Esophagus (tissue), 2 donors: ENCODE data around the gene PLXNA1. TPM values are rescaled to one million over a fixed set of nuclear protein-coding genes. Genes with fewer than 3 reads are reported as not detected.

Experiments
- H3K27ac ChIP-seq, 2 donors: one replicate each; pipeline ENCODE4 v1.5.1; 2013; ENCODE audit warnings: low read depth in 2 of 2, mild to moderate bottlenecking in 2 of 2, inconsistent platforms in 1 of 2, low read length in 1 of 2, moderate library complexity in 1 of 2
- H3K27me3 ChIP-seq, 2 donors: one replicate each; pipeline ENCODE4 v1.6.1; 2013; ENCODE audit warnings: low read length in 2 of 2, control low read depth in 1 of 2, mild to moderate bottlenecking in 1 of 2; ENCODE audit not compliant: insufficient read depth in 2 of 2, control insufficient read depth in 1 of 2
- H3K36me3 ChIP-seq, 2 donors: one replicate each; pipeline ENCODE4 v1.6.1; 2013; ENCODE audit warnings: low read length in 1 of 2; ENCODE audit not compliant: control insufficient read depth in 2 of 2, insufficient read depth in 2 of 2
- H3K4me1 ChIP-seq, 2 donors: one replicate each; pipeline ENCODE4 v1.6.1; 2013; ENCODE audit warnings: low read length in 1 of 2; ENCODE audit not compliant: control insufficient read depth in 2 of 2, insufficient read depth in 2 of 2
- H3K4me3 ChIP-seq, 2 donors: one replicate each; pipeline ENCODE4 v1.5.1; 2013; ENCODE audit warnings: low read length in 2 of 2, mild to moderate bottlenecking in 2 of 2, low read depth in 1 of 2, moderate library complexity in 1 of 2
- H3K9me3 ChIP-seq, 2 donors: one replicate each; pipeline ENCODE4 v1.6.1; 2013; ENCODE audit warnings: mild to moderate bottlenecking in 2 of 2, low read depth in 1 of 2, low read length in 1 of 2, moderate library complexity in 1 of 2; ENCODE audit not compliant: control insufficient read depth in 2 of 2, insufficient read depth in 1 of 2
- WGBS, 2 donors: extraction: QIAGEN DNeasy Blood & Tissue Kit; methylation state at CpG; one replicate each; pipeline ENCODE4 v1.1.7; 2013; 5-methylcytosine and 5-hydroxymethylcytosine counted together
- polyA plus RNA-seq, 2 donors: library from polyadenylated mRNA; stranded (reverse); fragments of 200-250 nt; gene quantifications; one replicate each; pipeline ENCODE4 v1.2.3, GENCODE V29; 2013
- donor health status: healthy with polysubstance abuse.
- donor health status: Bipolar disorder and iron deficiency.

The PLXNA1 gene
- polyA plus RNA-seq, 2 donors, result 7.9 to 13.6 TPM

GRCh38 chr3:127003175-127003555, 20.2 kb downstream of the PLXNA1 start:
- H3K27ac ChIP-seq, result no peak overlapping the region
- WGBS, 2 donors, result 94 to 96% methylated on average over 12 of the region's 12 CpGs
- peaks cover 10 to 28% of the 10 kb centered on the region in 2 donors for H3K4me1 ChIP-seq

DNA sequence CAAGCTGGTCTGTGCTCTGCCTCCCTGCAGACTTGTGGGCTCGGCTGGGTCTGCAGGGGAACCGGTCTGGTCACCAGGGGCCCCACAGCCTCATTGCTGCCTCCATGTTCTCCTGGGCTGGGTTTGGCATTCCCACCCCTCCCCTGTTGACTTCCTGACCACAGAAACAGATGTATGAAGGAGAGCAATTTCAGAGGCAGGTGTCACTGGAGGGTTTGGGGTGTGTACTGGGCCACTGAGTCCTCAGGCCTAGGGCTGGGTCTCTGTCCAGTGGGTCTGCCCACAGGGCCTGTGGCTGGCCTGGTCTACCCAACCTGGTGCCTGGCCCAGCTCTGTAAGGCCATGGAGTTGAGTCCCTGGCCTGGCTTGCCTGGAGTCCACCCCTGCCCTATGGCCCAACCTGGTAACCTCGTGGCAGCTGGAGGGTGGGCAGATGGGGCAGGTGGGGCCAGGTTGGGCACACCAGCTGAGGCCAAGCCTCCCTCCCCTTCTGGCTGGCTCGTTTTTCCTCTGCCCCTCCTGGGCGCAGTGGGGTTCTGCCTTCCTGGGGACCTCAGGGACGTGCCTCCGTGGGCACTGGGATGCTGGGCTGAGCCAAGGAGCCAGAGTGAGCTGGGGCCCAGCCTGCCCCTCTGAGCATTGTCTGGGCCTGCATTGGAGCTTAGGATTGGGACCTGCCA, 20.8 kb downstream of the PLXNA1 start:
- peaks cover 8 to 22% of the 10 kb centered on the region in 2 donors for H3K4me1 ChIP-seq
- no peaks in the 10 kb centered on the region for H3K27me3 ChIP-seq
- H3K4me3 ChIP-seq, result no peak overlapping the region
- WGBS, 2 donors, result 68 to 82% methylated on average over 7 of the region's 7 CpGs
- no peak overlapping the region for H3K27ac ChIP-seq
- no peaks in the 10 kb centered on the region for H3K9me3 ChIP-seq
- peaks cover 0 to 20% of the 10 kb centered on the region in 2 donors for H3K36me3 ChIP-seq

More at GRCh38 chr3:127003175-127003555, 20.2 kb downstream of the PLXNA1 start:
- no peak overlapping the region for H3K4me3 ChIP-seq
- H3K36me3 ChIP-seq, result peaks cover 0 to 15% of the 10 kb centered on the region in 2 donors
- no peaks in the 10 kb centered on the region for H3K27me3 ChIP-seq
- no peaks in the 10 kb centered on the region for H3K9me3 ChIP-seq

DNA sequence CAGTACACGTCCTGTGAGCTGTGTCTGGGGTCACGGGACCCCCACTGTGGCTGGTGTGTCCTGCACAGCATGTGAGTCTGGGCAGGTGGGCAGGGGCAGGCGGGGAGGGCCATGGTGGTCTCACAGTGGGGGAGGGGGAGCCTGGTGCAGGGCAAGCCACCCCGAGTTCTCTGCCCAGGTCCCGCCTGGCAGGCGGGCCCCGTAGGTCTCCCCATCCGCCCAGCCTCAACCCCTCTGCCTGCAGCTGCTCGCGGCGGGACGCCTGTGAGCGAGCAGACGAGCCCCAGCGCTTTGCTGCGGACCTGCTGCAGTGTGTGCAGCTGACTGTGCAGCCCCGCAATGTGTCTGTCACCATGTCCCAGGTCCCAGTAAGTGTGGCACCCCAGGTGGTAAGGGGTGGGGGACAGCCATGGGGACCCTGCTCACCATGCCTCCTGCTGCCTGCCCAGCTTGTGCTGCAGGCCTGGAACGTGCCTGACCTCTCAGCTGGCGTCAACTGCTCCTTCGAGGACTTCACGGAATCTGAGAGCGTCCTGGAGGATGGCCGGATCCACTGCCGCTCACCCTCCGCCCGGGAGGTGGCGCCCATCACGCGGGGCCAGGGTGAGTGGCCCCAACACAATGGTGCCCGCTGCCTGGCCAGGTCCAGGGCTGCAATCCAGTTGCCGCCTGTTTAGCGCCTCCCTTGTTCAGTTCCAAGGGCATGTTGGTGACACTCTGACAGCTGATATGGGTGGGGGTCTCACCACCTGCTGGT, 21.9 kb downstream of the PLXNA1 start:
- peaks cover 0 to 21% of the 10 kb centered on the region in 2 donors for H3K36me3 ChIP-seq
- H3K4me1 ChIP-seq, result peaks cover 0 to 12% of the 10 kb centered on the region in 2 donors
- H3K9me3 ChIP-seq, result no peaks in the 10 kb centered on the region
- 93% methylated on average over 32 of the region's 32 CpGs for WGBS, 2 donors
- H3K27me3 ChIP-seq, result no peaks in the 10 kb centered on the region
- H3K4me3 ChIP-seq, result no peak overlapping the region
- no peak overlapping the region for H3K27ac ChIP-seq

DNA sequence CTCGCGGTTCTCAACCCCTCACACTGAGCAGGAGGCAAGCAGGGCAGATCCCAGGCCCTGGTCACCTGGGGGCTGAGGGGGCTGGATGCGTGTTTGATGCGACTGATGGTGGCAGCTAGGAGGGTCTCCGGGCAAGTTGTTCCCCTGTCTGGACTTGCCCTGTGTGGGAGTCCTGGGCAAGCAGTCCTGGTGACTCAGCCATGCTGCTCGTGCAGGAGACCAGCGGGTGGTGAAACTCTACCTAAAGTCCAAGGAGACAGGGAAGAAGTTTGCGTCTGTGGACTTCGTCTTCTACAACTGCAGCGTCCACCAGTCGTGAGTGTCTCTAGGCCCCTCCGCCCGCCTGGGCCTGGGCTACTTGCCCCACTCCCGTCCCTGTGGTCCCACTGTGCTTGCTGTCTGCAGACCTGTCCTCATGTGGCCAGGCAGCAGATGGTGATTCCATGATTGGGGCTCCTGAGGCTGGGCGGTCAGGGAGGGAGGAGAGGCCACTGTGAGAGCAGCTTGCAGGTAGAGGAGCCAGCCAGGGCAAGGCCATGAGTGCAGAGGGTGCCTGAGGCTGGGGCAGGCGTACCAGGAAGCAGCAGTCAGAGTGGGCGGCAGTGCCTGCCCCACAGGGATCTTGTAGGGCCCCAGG, 23.1 kb downstream of the PLXNA1 start:
- peaks cover 0 to 21% of the 10 kb centered on the region in 2 donors for H3K36me3 ChIP-seq
- H3K4me3 ChIP-seq, result no peak overlapping the region
- peaks cover 0 to 12% of the 10 kb centered on the region in 2 donors for H3K4me1 ChIP-seq
- WGBS, 2 donors, result 76 to 85% methylated on average over 17 of the region's 17 CpGs
- H3K27me3 ChIP-seq, result no peaks in the 10 kb centered on the region
- H3K9me3 ChIP-seq, result no peaks in the 10 kb centered on the region
- H3K27ac ChIP-seq, result no peak overlapping the region

- Histone ChIP-seq H3K36me3 (peaks cover 0 to 24% of the 10 kb centered on the region in 2 donors), H3K9me3 (no peaks in the 10 kb centered on the region), H3K4me3 (no peak overlapping the region), H3K4me1 (peaks cover 0 to 7% of the 10 kb centered on the region in 2 donors), H3K27ac (no peak overlapping the region), H3K27me3 (no peaks in the 10 kb centered on the region)
- 81 to 86% methylated on average over 8 of the region's 8 CpGs for WGBS, 2 donors
Observed at GRCh38 chr3:127006781-127007436, 24.0 kb downstream of the PLXNA1 start.

- WGBS, 2 donors, result 84 to 85% methylated on average over 10 of the region's 10 CpGs
Observed at GRCh38 chr3:127008236-127008635, 25.3 kb downstream of the PLXNA1 start.

DNA sequence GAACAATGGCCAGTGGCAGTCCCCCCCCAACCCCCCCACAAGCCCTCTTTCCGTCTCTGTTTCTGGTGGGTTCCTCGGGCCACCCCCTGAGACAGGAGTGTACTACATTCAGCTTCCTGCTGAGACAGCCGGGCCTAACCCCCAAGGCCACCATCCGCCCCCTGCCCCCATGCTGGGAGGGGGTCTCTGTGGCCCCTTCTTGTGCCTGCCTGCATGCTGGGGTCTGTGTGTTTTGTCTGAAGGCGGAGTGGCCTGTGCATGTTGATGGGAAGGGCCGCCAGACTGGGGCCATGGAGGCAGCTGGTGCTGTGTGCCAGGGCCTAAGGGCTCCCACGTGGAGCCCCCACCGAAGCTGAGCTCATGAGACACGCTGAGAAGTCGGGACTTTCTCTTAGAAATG, 26.6 kb downstream of the PLXNA1 start:
- Histone ChIP-seq H3K9me3 (no peaks in the 10 kb centered on the region), H3K27ac (no peak overlapping the region), H3K4me3 (no peak overlapping the region), H3K4me1 (peaks cover 0 to 2% of the 10 kb centered on the region in 2 donors), H3K36me3 (peaks cover 0 to 48% of the 10 kb centered on the region in 2 donors), H3K27me3 (no peaks in the 10 kb centered on the region)
- 73 to 77% methylated on average over 10 of the region's 10 CpGs for WGBS, 2 donors

More at GRCh38 chr3:127008236-127008635, 25.3 kb downstream of the PLXNA1 start:
- H3K27me3 ChIP-seq, result no peaks in the 10 kb centered on the region
- no peak overlapping the region for H3K27ac ChIP-seq
- no peaks in the 10 kb centered on the region for H3K9me3 ChIP-seq
- H3K4me3 ChIP-seq, result no peak overlapping the region
- H3K36me3 ChIP-seq, result peaks cover 0 to 37% of the 10 kb centered on the region in 2 donors
- H3K4me1 ChIP-seq, result peaks cover 0 to 2% of the 10 kb centered on the region in 2 donors

DNA sequence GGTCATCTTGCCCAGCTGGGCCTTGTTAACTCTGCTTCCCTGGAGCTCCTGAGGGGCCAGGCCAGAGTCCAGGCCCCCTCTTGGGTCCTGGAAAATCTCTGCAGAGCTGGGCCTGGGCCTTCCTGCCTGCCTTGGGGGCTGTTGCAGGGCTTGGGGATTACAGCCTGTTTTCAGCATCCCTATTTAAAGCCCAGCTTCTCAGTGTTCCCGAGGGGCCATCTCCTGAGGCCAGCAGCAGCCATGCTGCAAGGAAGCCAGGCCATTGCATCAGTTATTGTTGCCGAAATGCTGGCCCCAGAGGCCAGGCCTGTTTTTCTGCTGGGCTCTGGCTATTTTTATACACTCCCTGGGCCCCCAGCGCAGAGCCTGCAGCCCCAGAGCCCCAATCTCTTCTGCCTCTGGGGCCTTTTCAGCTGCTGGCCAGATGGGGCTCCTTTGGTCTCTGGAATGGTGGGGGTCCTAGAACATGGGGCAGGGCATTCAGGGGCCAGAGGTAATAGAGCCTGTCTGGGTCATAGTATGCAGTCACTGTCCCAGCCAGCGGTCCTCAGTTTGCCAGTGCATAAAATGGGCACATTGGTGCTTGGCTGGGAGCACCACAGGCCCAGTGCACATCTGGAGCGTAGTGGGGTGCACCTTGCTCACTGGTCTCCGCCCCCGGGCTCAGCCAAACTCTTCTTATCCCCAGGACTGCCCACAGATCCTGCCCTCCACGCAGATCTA, 28.5 kb downstream of the PLXNA1 start:
- Histone ChIP-seq H3K4me3 (no peak overlapping the region), H3K36me3 (peaks cover 0 to 51% of the 10 kb centered on the region in 2 donors), H3K9me3 (no peaks in the 10 kb centered on the region), H3K27me3 (no peaks in the 10 kb centered on the region), H3K27ac (no peak overlapping the region), H3K4me1 (peaks cover 0 to 2% of the 10 kb centered on the region in 2 donors)
- WGBS, 2 donors, result 89 to 91% methylated on average over 8 of the region's 8 CpGs

DNA sequence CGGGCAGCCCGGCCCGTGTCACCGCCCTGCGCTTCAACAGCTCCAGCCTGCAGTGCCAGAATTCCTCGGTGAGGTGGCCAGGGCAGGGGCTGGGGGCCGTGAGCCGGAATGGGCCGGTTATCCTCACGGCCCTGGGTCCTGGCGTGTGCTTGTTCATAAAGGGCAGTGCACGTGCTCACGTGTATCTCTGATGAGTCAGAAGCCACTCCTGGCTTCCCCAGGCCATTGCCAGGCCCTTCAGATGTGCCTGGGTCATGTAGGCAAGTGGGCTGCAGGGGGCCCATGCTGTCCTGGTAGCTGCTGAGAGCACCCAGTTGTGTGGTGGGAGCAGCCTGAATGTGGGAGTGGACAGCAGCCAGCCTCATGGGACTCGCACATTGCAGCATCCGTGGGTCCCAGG, 29.2 kb downstream of the PLXNA1 start:
- 83 to 89% methylated on average over 15 of the region's 15 CpGs for WGBS, 2 donors
- Histone ChIP-seq H3K27me3 (no peaks in the 10 kb centered on the region), H3K4me3 (no peak overlapping the region), H3K27ac (no peak overlapping the region), H3K4me1 (peaks cover 0 to 2% of the 10 kb centered on the region in 2 donors), H3K9me3 (no peaks in the 10 kb centered on the region), H3K36me3 (peaks cover 5 to 52% of the 10 kb centered on the region in 2 donors)
